Measurements from ENCODE around the gene CASS4.
"Not testable (repeated sequence)": the region's sequence is repeated elsewhere in the genome, so short reads cannot be mapped to it uniquely, and the experiment has no call there.

CASS4 gene

DNA sequence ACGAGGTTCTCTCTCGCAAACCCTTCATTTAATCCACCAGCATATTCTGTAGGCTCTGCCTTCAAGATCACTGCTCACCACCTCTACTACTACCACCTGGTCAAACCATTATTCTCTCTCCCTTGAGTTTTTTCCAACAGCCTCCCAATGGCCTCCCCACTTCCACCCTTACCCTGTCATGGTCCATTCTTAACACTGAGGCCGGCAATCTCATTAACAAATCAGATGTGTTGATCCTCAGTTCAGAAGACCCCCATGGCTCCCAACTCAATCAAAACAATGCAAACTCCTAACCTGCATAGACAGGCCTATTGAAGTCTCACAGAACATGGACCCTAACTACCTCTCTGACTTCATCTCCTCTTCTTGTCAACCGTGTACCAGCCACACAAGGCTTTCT is 22.3 kb upstream of the CASS4 start:
- H3K9me3 ChIP-seq, result no peaks in the 10 kb centered on the region
- H3K27me3 ChIP-seq, result no peaks in the 10 kb centered on the region
- TF ChIP-seq, protein P1, sequence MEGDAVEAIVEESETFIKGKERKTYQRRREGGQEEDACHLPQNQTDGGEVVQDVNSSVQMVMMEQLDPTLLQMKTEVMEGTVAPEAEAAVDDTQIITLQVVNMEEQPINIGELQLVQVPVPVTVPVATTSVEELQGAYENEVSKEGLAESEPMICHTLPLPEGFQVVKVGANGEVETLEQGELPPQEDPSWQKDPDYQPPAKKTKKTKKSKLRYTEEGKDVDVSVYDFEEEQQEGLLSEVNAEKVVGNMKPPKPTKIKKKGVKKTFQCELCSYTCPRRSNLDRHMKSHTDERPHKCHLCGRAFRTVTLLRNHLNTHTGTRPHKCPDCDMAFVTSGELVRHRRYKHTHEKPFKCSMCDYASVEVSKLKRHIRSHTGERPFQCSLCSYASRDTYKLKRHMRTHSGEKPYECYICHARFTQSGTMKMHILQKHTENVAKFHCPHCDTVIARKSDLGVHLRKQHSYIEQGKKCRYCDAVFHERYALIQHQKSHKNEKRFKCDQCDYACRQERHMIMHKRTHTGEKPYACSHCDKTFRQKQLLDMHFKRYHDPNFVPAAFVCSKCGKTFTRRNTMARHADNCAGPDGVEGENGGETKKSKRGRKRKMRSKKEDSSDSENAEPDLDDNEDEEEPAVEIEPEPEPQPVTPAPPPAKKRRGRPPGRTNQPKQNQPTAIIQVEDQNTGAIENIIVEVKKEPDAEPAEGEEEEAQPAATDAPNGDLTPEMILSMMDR (IDR thresholded peaks at IDR 0.05; ENCODE audit: low read depth, low read length), result no peak
- no peak for DNase-seq
- no peak overlapping the region for H3K4me3 ChIP-seq (ENCODE audit: low read depth, low read length)
- H3K4me1 ChIP-seq, result peaks cover 4% of the 10 kb centered on the region; the same call in 1 of the 2 replicates
- H3K36me3 ChIP-seq, result peaks cover 56% of the 10 kb centered on the region

DNA sequence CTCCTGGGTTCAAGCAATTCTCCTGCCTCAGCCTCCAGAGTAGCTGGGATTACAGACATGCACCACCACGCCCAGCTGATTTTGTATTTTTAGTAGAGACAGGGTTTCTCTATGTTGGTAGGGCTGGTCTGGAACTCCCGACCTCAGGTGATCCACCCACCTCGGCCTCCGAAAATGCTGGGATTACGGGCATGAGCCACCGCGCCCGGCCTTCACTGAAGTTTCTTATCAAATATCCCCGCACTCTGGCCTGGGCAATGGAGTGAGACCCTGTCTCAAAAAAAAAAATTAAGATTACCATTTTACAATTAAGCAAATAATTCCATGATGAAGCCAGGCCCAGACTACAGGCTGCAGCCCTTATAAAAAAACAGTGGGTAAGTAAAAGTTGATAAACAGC is 21.7 kb upstream of the CASS4 start:
- H3K4me1 ChIP-seq, H3K9me3 ChIP-seq, H3K27me3 ChIP-seq, DNase-seq: not testable (repeated sequence)
- Histone ChIP-seq H3K36me3 (peaks cover 54% of the 10 kb centered on the region), H3K4me3 (ENCODE audit: low read depth, low read length) (peak overlapping the region; percentile 99)

DNA sequence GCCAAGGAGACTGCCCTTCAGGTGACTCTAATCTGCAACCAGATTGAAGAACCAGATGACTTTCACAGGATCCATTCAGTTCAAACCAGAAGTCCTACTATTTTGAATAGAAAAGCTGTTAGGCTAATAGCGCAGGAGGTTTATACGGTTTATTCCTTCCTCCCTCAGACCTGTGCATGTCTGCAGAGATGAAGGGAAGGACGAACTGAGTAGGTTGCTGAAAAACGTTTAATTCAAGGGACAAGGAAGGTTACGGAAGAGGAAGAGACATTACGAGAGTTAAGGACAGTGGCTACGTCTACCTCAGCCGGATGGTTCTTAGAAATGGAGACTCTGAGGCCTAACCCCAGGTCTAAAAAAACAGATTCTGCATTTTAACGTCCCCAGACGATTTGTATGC is 21.0 kb upstream of the CASS4 start:
- no peaks in the 10 kb centered on the region for H3K27me3 ChIP-seq
- TF ChIP-seq, protein P1 (IDR thresholded peaks at IDR 0.05; ENCODE audit: low read depth, low read length), result no peak
- DNase-seq, result no peak
- H3K9me3 ChIP-seq, result no peaks in the 10 kb centered on the region
- H3K36me3 ChIP-seq, result peaks cover 54% of the 10 kb centered on the region
- peaks cover 4% of the 10 kb centered on the region; the same call in 1 of the 2 replicates for H3K4me1 ChIP-seq
- H3K4me3 ChIP-seq (ENCODE audit: low read depth, low read length), result peak overlapping the region; percentile 99

DNA sequence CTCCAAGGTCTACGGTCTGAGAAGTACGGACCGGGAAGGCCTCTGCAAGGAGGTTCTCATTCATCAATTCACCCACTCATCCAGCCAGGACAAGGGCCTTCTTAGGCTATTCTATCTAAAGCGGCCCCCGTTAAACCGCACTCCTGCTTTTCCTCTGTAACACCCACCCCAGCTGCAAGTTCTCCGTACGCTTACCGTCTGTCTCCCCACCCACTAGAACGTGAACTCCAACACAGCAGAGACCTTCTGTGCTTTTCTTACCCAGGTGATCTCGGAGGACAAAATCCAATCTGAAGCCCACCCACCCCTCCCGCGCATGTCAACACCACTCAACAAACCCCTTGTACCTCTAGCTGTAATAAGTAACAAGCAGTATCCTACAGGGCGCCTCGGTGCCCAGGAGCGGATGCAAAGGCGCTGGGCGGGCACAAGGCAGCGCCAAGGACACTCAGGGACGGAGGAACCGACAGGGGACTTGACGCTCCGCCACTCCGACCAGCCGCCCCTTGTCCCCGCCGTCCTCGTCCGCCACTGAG is 20.4 kb upstream of the CASS4 start:
- TF ChIP-seq, protein P1 (IDR thresholded peaks at IDR 0.05; ENCODE audit: low read depth, low read length), result no peak
- Histone ChIP-seq H3K27me3 (no peaks in the 10 kb centered on the region), H3K4me1 (peaks cover 4% of the 10 kb centered on the region; the same call in 1 of the 2 replicates), H3K9me3 (no peaks in the 10 kb centered on the region), H3K36me3 (peaks cover 54% of the 10 kb centered on the region), H3K4me3 (ENCODE audit: low read depth, low read length) (peak overlapping the region; percentile 99)
- no peak for DNase-seq

DNA sequence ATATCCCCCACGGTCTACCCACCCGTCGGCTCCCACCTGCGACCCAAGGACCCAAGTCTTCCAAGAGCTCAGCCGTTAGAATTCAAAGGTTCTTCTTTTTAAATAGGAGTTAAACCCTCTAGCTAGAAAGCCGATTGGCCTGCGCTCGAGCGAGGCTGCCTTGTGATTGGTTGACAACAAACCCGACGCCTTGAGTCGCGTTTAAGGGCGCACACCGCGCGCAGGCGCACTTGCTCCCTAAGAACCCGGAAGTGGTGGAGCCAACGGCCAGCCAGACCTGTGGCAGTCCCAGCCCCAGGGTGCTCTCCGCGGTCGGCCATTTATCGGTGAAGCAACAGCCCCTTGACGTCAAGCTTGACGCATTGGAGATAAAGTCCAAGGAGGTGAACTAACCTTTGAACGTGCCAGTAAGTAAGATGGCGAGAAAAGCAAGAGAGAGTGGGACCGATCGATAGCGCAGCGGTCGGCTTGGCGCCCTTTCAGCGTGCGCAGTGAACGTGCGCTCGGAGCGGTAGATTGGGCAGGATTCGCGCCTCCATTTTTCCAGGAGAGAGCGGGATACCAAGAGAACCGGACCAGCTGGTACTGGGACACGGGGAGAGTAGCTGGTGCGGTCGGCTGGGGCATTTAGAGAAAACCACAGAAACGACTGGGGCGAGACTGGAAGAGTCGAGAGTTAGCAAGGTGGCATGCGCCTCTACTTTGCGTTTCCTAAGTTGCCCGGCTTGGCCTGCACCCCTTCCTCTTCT is 19.8 kb upstream of the CASS4 start, which contains the start of the genes AURKA and CSTF1:
TSS of gene AURKA (minus strand) at position 84 of the 749 bp plus-strand sequence. CDS start 4,018 bp downstream, outside the sequence.
TSS of gene CSTF1 (plus strand) at position 514 of the 749 bp plus-strand sequence. CDS start 2,908 bp downstream, outside the sequence.
- TF ChIP-seq, protein P1 (IDR thresholded peaks at IDR 0.05; ENCODE audit: low read depth, low read length), result no peak
- Histone ChIP-seq H3K36me3 (peaks cover 54% of the 10 kb centered on the region), H3K4me1 (peaks cover 4% of the 10 kb centered on the region; the same call in 1 of the 2 replicates)

DNA sequence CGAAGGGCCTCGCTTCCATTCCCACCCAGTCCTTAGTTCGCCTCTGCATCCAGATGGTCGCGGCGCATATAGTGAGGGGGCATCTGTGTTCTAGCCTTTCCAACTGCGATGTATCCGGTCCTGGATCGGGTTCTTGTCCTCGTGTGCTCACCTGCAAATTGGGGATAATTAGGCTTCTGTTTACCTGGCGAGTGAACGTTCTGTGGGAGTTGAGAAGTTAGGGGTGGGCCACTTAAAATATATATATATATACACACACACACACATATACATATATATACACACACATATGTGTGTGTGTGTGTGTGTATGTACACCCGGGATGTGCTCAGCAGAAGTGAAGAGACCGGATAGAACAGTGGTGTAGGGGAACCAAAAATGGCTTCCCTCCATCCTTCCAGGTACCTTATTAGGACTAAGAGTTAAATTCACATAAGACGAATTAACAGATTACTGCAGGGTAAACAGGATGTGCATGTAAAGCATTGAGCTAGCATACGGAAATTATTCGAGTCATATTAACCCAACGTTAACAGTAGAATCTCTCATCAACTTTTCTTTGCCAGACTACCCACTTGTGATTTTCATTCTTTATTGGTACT is 19.1 kb upstream of the CASS4 start:
- Histone ChIP-seq H3K9me3 (no peaks in the 10 kb centered on the region), H3K4me1 (peaks cover 4% of the 10 kb centered on the region; the same call in 1 of the 2 replicates), H3K36me3 (peaks cover 56% of the 10 kb centered on the region), H3K27me3 (no peaks in the 10 kb centered on the region), H3K4me3 (ENCODE audit: low read depth, low read length) (peak overlapping the region; percentile 99)
- DNase-seq, result no peak
- TF ChIP-seq, protein P1 (IDR thresholded peaks at IDR 0.05; ENCODE audit: low read depth, low read length), result no peak

More for the DNA sequence above, 19.8 kb upstream of the CASS4 start, which contains the start of the genes AURKA and CSTF1:
- Histone ChIP-seq H3K9me3 (no peaks in the 10 kb centered on the region), H3K27me3 (no peaks in the 10 kb centered on the region), H3K4me3 (ENCODE audit: low read depth, low read length) (peak within 1 kb of the TSS; percentile 99)
- DNase-seq, result peak; percentile 99
